ENCODE data around the gene INTS14.
"Not testable (repeated sequence)": the region's sequence is repeated elsewhere in the genome, so short reads cannot be mapped to it uniquely, and the experiment has no call there.

INTS14 gene

DNA sequence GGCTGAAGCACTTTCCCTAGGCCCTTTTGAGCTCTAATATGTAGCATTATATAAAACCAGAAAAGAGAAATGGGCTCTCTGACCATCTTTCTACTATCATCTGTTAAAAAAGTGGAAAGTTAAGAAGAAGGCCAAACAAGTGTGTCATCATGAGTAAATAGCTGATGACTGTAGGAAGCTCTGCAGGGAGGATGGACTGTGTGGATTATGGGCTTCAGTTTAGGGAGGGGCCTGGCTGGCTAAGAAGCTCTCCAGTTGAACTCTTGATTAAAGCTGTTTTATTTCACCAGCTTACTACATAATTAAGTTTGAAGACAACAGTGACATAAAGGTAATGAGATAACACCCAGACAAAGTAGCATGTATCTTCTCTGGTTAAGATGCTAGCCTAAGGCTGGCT lies 30.6 kb downstream of the INTS14 start:
- no peaks in the 10 kb centered on the region for H3K9me3 Mint-ChIP-seq
- H3K36me3 Mint-ChIP-seq: peaks cover 25% of the 10 kb centered on the region
- ATAC-seq (ENCODE audit: low read depth) (no peak), DNase-seq (ENCODE audit: low spot score in 2 of 2) (no peak)
- peaks cover 15% of the 10 kb centered on the region for H3K4me1 Mint-ChIP-seq
- no peak overlapping the region for H3K27ac Mint-ChIP-seq
- no peak overlapping the region for H3K4me3 Mint-ChIP-seq
- no peaks in the 10 kb centered on the region for H3K27me3 Mint-ChIP-seq

DNA sequence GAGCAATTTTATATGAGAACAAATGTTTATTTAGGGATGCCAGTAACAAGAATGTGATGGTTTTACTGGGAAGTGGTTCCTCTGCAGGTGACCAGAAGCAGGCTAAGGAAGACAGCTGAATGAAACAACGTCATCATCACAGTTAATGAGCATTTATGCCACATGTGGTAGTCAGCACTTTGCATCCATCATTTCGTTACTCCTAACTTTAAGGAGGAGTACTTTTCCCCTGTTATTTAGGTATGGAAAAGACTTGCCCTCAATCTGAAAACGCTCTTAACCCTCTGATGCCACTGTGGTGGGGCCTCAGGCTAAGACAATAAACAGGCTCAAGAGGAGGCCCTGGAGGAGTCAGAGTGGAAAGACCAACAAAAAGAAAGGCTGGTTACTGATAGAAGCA lies 31.2 kb downstream of the INTS14 start:
- Mint-ChIP-seq H3K36me3 (peaks cover 25% of the 10 kb centered on the region), H3K4me1 (peaks cover 15% of the 10 kb centered on the region), H3K4me3 (no peak overlapping the region), H3K27ac (no peak overlapping the region), H3K9me3 (no peaks in the 10 kb centered on the region), H3K27me3 (no peaks in the 10 kb centered on the region)
- DNase-seq (ENCODE audit: low spot score in 2 of 2) (no peak), ATAC-seq (ENCODE audit: low read depth) (no peak)

DNA sequence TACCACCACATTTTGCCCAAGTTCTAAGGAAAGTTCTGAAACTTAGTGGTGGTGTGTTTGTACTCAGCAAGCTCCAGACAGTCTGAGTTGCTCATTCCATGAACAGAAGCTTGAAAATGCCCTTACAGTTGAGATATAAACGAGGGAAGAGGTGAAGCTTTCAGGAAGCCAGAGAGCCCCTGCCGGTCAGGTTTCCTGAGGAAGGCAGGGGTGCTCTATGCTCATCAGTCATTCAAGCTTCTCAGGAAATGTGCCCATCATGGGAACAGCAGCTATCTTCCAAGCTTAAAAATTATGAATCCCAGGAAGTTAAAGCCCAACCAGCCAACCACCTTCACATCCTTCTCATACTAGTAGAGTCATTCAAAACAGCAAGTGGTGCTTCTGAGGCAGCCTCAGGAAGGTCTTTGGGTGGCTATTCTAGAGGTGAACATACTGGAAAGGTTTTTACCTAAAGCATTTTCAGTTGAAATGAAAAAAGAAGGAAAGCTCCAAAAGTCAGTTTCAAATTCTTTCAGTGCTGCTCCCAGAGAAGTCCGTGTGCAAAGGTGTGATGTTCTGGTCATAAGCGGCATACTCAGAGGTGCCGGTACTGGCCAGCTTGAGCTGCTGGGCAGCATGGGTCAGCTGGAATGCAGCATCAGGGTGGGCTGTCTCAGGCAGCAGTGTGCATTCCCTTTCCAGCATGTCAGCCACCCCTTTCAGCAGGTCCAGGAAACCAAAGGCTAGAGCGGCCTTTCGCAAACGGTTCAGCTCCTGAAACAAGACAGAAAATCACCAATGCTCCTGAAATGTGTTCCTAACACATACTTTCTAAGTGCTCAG lies 31.8 kb downstream of the INTS14 start:
- peaks cover 24% of the 10 kb centered on the region for H3K36me3 Mint-ChIP-seq

DNA sequence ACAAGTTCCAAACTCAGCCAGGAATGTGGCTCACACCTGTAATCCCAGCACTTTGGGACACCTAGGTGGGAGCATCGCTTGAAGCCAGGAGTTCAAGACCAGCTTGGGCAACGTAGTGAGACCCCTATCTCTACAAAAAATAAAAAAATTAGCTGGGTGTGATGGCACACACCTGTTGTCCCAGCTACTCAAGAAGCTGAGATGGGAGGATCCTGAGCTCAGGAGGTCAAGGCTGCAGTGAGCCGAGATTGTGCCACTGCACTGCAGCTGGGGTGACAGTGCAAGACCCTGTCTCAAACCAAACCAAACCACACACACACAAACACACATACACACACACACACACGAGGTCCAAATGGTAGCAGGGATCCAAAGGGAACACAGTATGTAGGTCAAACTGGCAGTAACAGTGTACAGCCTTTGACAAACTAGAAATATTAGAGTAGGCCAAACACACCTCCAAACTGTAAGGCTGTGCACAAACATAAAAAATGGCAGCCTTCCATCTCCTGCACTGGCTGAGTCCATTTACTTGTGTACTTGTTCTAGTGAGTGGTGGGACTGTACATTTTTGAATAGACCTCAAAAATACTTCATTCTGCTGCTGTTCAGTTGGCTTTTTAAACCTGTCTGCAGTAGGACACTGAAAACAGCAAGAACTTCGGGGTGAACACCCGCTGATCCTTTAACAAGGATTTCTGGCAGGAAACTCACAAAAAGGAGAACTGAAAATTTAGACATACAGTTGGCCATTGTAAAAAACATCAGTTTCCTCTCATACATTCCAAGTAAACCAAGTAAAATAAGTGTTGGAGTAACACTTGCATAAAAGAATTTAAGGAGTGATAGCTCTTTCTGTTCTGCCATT lies 33.6 kb downstream of the INTS14 start:
- Mint-ChIP-seq H3K9me3 (no peaks in the 10 kb centered on the region), H3K36me3 (peaks cover 21% of the 10 kb centered on the region), H3K4me3 (no peak overlapping the region), H3K27me3 (no peaks in the 10 kb centered on the region), H3K27ac (peak overlapping the region; percentile 53), H3K4me1 (peaks cover 7% of the 10 kb centered on the region)
- DNase-seq (ENCODE audit: low spot score in 2 of 2): no peak
- no peak for ATAC-seq (ENCODE audit: low read depth)

More for the DNA sequence above, 31.8 kb downstream of the INTS14 start:
- H3K4me3 Mint-ChIP-seq: no peak overlapping the region
- no peak overlapping the region for H3K27ac Mint-ChIP-seq
- DNase-seq (ENCODE audit: low spot score in 2 of 2): no peak
- no peaks in the 10 kb centered on the region for H3K27me3 Mint-ChIP-seq
- ATAC-seq (ENCODE audit: low read depth): no peak
- H3K9me3 Mint-ChIP-seq: no peaks in the 10 kb centered on the region
- peaks cover 15% of the 10 kb centered on the region for H3K4me1 Mint-ChIP-seq

DNA sequence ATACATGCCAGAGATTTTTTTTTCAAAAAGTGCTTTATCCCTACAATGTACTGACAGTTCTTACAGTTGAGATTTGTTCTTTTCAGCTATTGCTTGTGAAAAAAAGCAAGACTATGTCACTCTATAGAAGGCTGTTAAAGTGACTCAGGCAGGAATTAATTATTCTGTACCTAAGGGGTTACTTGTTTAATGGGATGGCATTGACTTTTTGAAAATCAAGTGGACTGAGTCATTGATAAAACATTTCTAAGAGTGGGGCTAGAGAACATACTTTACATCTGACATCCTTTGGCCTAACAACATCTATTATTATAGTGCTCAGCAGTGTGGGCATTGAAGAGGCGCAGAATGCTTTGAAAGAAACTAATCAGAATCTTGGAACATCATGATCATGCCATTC lies 34.3 kb downstream of the INTS14 start:
- peak overlapping the region; percentile 64 for H3K27ac Mint-ChIP-seq
- DNase-seq (ENCODE audit: low spot score in 2 of 2): no peak

DNA sequence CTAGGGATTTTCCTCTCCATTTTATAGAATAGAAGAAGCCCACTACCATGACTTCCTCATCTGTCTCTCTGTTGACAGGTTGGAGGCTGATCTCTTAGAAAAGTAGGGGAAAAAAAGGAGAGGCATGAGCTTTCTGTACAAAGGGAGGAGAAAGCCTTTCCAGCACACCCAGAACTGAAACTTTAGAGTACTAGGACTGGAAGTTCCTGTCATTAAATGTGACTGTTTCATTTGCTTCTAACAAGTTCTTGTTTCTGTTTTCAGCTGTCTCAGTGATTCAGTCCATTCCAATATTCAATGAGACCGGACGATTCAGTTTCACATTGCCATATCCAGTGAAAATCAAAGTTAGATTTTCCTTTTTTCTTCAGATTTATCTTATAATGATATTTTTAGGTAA lies 39.0 kb downstream of the INTS14 start:
- no peak for ATAC-seq (ENCODE audit: low read depth)
- H3K27me3 Mint-ChIP-seq: no peaks in the 10 kb centered on the region

More for the DNA sequence above, 34.3 kb downstream of the INTS14 start:
- Mint-ChIP-seq H3K4me3 (no peak overlapping the region), H3K9me3 (no peaks in the 10 kb centered on the region), H3K4me1 (peaks cover 7% of the 10 kb centered on the region), H3K36me3 (peaks cover 15% of the 10 kb centered on the region), H3K27me3 (no peaks in the 10 kb centered on the region)
- ATAC-seq (ENCODE audit: low read depth): no peak

DNA sequence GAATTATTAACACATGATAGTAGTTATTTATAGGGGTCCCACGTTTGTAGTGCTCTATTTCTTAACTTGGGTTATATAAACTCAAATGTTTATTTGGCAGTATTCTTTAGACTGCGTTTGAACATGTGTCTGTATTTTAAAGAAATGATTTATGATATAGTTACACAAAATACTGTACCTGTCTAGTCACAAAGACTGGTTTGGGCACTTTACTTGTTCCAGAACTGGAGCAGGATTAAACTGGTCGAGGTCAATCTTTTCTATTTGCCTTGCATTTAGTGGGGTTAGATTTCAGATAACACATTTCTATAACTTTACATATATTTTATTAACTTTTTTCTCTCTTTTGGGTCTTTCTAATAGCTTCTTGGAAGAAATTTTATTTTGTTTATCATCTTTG lies 41.2 kb downstream of the INTS14 start:
- DNase-seq (ENCODE audit: low spot score in 2 of 2) (no peak), ATAC-seq (ENCODE audit: low read depth) (no peak)
- Mint-ChIP-seq H3K27me3 (no peaks in the 10 kb centered on the region), H3K36me3 (peaks cover 22% of the 10 kb centered on the region), H3K4me3 (no peak overlapping the region), H3K4me1 (no peaks in the 10 kb centered on the region), H3K27ac (no peak overlapping the region), H3K9me3 (peaks cover 3% of the 10 kb centered on the region)

More for the DNA sequence above, 39.0 kb downstream of the INTS14 start:
- Mint-ChIP-seq H3K27ac (no peak overlapping the region), H3K4me3 (no peak overlapping the region), H3K4me1 (no peaks in the 10 kb centered on the region), H3K9me3 (no peaks in the 10 kb centered on the region), H3K36me3 (peaks cover 8% of the 10 kb centered on the region)
- DNase-seq (ENCODE audit: low spot score in 2 of 2): no peak

DNA sequence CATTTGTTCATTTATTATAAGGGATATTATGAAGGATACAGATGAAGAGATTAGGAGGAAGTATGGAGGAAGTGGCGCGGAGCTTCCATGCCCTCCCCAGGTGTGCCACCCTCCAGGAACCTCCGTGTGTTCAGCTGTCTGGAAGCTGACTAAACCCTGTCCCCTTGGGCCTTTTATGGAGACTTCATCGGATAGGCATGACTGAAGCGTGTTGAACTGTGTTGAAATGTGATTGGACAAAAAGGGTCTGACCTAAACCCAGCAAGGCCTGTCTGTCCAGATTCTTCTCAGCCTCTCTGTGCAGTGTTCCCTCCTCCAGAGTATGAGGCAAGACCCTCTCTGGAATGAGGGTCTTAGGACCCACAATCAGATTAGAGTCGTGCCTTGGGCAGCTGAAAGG lies 49.0 kb downstream of the INTS14 start:
- no peak for ATAC-seq (ENCODE audit: low read depth)
- Mint-ChIP-seq H3K27me3 (no peaks in the 10 kb centered on the region), H3K4me1 (no peaks in the 10 kb centered on the region), H3K27ac (no peak overlapping the region), H3K36me3 (peaks cover 55% of the 10 kb centered on the region), H3K4me3 (no peak overlapping the region), H3K9me3 (peaks cover 5% of the 10 kb centered on the region)
- DNase-seq (ENCODE audit: low spot score in 2 of 2): no peak

DNA sequence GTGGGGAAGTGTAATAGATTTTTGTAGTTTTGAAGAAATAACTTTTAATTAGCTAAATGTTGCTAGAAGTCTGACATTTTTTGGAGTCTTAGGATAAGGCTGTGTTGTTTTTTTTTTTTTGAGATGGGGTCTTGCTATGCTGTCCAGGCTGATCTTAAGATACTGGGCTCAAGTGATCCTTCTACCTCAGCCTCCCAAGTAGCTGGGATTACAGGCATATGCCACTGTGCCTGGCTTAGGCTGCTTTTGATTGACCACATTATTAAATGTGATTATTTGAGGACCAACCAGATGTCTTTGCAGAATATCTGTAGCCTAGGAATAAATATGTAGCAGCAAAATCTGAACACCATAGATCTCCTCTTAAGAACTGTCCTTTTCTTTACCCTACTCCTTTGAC lies 51.0 kb downstream of the INTS14 start:
- H3K9me3 Mint-ChIP-seq: peaks cover 1% of the 10 kb centered on the region
- ATAC-seq (ENCODE audit: low read depth) (no peak), DNase-seq (ENCODE audit: low spot score in 2 of 2) (no peak)
- no peaks in the 10 kb centered on the region for H3K4me1 Mint-ChIP-seq
- H3K27me3 Mint-ChIP-seq: no peaks in the 10 kb centered on the region
- H3K4me3 Mint-ChIP-seq: no peak overlapping the region
- H3K36me3 Mint-ChIP-seq: peaks cover 52% of the 10 kb centered on the region
- H3K27ac Mint-ChIP-seq: no peak overlapping the region

DNA sequence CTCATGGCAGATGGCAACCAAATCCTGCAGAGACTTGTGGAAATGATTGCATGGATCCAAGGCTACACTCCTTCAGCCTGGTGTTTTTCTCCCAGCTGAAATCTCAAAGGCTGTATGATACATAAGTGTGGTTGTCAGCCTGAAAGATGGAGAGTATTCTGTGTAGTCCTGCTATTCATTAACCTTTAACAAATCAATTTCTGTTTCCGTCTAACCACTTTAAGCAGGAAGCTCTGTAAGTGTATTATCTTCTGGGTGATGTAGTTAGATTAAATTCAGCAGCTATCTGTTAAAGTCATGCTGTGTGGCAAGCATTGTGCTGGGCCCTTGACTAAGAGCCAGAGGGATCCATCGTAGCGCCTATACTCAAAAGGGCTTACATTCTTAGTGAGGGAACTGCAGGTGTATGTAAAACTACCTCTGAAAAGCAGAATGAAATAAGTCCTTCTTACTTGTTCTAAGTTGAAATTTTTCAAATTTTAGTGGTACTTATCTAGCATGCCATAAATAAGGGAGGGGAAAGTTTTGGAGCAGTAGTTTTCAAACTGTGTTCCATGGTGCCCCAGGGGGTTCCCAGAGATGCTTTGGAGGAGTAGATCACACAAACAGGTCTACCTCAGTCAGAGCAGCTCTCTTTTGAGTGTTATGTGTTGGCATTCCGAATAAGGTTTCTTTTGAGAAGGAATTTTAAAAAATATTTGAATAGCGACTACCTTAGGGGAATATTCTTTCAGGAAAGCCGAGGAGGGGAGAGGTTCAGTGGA lies 51.8 kb downstream of the INTS14 start:
- no peaks in the 10 kb centered on the region for H3K27me3 Mint-ChIP-seq
- H3K36me3 Mint-ChIP-seq: peaks cover 47% of the 10 kb centered on the region
- DNase-seq (ENCODE audit: low spot score in 2 of 2) (no peak), ATAC-seq (ENCODE audit: low read depth) (no peak)
- no peak overlapping the region for H3K27ac Mint-ChIP-seq
- H3K9me3 Mint-ChIP-seq: peaks cover 1% of the 10 kb centered on the region
- H3K4me3 Mint-ChIP-seq: no peak overlapping the region
- no peaks in the 10 kb centered on the region for H3K4me1 Mint-ChIP-seq

DNA sequence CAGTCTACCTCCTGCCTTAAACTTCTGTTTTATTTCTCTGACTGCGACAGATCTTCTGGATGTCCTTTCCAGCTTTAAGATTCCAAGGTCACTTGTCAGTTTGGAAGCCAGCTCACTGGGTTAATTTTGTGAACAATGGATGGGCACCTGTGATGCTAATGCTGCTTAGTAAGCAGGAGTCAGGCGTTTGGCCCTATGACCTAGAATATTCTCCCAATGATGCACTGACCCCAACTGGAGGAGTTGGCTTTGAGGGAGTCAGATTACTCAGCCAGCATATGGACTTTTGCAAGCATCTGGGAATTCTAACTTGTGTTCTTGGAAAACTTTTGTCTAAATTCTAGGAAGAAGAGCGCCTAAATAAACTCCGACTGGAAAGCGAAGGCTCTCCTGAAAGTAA lies 52.6 kb downstream of the INTS14 start:
- Mint-ChIP-seq H3K36me3 (peaks cover 43% of the 10 kb centered on the region), H3K27ac (no peak overlapping the region), H3K4me1 (no peaks in the 10 kb centered on the region), H3K4me3 (no peak overlapping the region), H3K27me3 (no peaks in the 10 kb centered on the region), H3K9me3 (no peaks in the 10 kb centered on the region)
- ATAC-seq (ENCODE audit: low read depth): no peak
- DNase-seq (ENCODE audit: low spot score in 2 of 2): no peak

DNA sequence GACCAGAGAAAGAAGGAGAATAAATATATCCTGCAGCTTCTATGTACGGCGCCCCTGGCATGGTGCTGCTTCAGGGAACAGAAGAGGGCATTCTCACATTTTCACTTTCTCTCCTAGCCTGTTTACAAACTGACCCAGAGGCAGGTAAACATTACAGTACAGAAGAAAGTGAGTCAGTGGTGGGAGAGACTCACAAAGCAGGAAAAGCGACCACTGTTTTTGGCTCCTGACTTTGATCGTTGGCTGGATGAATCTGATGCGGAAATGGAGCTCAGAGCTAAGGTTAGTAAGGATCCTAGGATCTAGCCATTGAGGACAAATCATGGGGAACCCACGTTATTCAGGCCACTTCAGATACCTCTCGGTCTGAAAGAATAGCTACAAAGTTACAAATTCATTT lies 54.3 kb downstream of the INTS14 start:
- Mint-ChIP-seq H3K36me3 (peaks cover 40% of the 10 kb centered on the region), H3K27me3 (no peaks in the 10 kb centered on the region), H3K27ac (no peak overlapping the region), H3K4me3 (no peak overlapping the region), H3K4me1 (no peaks in the 10 kb centered on the region), H3K9me3 (no peaks in the 10 kb centered on the region)
- no peak for ATAC-seq (ENCODE audit: low read depth)
- no peak for DNase-seq (ENCODE audit: low spot score in 2 of 2)

DNA sequence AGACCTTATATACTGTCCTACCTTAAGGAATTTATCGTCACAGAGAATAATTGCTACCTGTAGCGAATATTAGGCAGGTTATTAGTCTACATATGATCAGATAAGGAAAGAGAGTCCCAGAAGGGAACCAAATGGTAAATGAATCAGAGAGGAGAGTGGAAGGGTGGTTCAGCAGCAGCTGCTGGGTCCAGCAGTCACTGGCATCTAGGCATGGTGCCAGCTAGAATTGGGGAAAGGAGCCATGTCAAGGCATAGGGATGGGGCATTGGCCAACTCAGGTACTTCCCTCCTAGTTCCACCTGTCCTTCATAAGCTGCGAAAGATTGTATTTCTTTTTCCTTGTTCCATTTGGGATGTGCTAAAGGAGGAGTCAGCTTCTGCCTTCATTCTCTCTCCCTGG lies 57.2 kb downstream of the INTS14 start:
- Mint-ChIP-seq H3K27ac (no peak overlapping the region), H3K36me3 (peaks cover 30% of the 10 kb centered on the region), H3K27me3 (no peaks in the 10 kb centered on the region), H3K9me3 (no peaks in the 10 kb centered on the region), H3K4me1 (peaks cover 3% of the 10 kb centered on the region), H3K4me3 (no peak overlapping the region)
- DNase-seq (ENCODE audit: low spot score in 2 of 2): no peak
- no peak for ATAC-seq (ENCODE audit: low read depth)

DNA sequence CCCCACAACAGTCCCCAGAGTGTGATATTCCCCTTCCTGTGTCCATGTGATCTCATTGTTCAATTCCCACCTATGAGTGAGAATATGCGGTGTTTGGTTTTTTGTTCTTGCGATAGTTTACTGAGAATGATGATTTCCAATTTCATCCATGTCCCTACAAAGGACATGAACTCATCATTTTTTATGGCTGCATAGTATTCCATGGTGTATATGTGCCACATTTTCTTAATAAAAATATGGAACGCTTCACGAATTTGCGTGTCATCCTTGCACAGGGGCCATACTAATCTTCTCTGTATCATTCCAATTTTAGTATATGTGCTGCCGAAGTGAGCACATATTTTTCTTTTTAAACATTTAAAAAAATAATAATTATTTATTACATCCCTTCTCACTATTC lies 58.1 kb downstream of the INTS14 start:
- ATAC-seq (ENCODE audit: low read depth); H3K4me1 Mint-ChIP-seq; H3K27ac Mint-ChIP-seq; H3K4me3 Mint-ChIP-seq; H3K9me3 Mint-ChIP-seq; DNase-seq (ENCODE audit: low spot score in 2 of 2); H3K27me3 Mint-ChIP-seq: not testable (repeated sequence)
- H3K36me3 Mint-ChIP-seq: peaks cover 22% of the 10 kb centered on the region
